Sigmoid colon (tissue), 4 donors: ENCODE data around the gene C6orf58.

Source experiments
- POLR2AphosphoS5 ChIP-seq, 4 donors: sonication (generic); formaldehyde crosslinking; IDR thresholded peaks; one replicate each; pipeline ENCODE4 v1.6.1; 2017; ENCODE audit warnings: antibody characterized with exemption in 4 of 4
- TF ChIP-seq, protein P1 (sequence below), 4 experiments: fragments of 450-650 bp in 3 of 4; fragments of 200-600 bp in 1 of 4; IDR thresholded peaks; one replicate each; pipeline ENCODE4 v1.5.1; 2016 to 2019; ENCODE audit warnings: antibody characterized with exemption in 4 of 4, mild to moderate bottlenecking in 3 of 4, moderate library complexity in 2 of 4

DNA sequence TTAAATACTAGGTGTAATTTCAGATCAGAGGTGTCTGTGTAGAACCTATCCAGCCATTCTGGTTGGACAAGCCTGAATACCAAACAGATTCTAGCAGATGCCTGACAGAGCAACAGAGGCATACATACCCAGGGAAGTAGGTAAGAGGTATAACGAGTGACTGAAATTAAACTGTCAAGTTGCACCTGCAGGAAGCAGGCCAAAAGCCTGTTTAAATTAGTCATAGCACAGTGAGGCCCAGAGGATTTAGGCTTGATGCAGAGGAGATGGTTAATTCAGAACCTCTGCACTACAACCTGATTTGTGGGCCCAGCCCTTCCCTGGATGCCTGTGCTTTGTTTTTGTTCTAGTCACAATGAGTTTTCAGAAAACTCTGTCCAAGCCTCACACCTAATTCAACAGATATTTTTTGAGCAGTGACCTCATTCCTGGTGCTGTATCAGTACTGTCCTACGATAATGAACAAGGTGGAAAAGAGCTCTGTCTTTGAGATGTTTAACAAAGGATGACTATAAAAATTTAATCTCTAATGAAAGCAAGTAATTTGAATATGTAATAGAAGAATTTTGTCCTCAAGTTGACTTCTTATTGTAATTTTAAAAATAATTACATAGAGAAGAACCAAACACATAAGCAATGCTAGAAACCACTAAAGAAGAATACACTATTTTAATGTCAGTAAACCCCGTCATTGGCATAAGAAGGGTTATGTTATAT is 31.7 kb downstream of the C6orf58 start:
- no peak for TF ChIP-seq POLR2AphosphoS5 (IDR thresholded peaks at IDR 0.05)
- TF ChIP-seq, protein P1, sequence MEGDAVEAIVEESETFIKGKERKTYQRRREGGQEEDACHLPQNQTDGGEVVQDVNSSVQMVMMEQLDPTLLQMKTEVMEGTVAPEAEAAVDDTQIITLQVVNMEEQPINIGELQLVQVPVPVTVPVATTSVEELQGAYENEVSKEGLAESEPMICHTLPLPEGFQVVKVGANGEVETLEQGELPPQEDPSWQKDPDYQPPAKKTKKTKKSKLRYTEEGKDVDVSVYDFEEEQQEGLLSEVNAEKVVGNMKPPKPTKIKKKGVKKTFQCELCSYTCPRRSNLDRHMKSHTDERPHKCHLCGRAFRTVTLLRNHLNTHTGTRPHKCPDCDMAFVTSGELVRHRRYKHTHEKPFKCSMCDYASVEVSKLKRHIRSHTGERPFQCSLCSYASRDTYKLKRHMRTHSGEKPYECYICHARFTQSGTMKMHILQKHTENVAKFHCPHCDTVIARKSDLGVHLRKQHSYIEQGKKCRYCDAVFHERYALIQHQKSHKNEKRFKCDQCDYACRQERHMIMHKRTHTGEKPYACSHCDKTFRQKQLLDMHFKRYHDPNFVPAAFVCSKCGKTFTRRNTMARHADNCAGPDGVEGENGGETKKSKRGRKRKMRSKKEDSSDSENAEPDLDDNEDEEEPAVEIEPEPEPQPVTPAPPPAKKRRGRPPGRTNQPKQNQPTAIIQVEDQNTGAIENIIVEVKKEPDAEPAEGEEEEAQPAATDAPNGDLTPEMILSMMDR (IDR thresholded peaks at IDR 0.05), result no peak
